ENCODE data around the gene SLC1A5.
"Not testable (repeated sequence)": the region's sequence is repeated elsewhere in the genome, so short reads cannot be mapped to it uniquely, and the experiment has no call there.

SLC1A5 gene

GRCh38 chr19:46821512-46822409, 33.4 kb upstream of the SLC1A5 start:
- Histone ChIP-seq H3K4me1 (ENCODE audit: control insufficient read depth, insufficient read depth, low read length) (no peaks in the 10 kb centered on the region), H3K27ac (ENCODE audit: low read length) (no peak overlapping the region)

GRCh38 chr19:46818812-46819211, 30.4 kb upstream of the SLC1A5 start:
- H3K9ac ChIP-seq (ENCODE audit: low read length in 2 of 2), result no peak overlapping the region
- no peaks in the 10 kb centered on the region for H3K4me1 ChIP-seq (ENCODE audit: control insufficient read depth, insufficient read depth, low read length)
- H3K27ac ChIP-seq (ENCODE audit: low read length), result no peak overlapping the region
- no peak overlapping the region for H3K4me3 ChIP-seq (ENCODE audit: low read length in 2 of 2)
- H3K9me3 ChIP-seq (ENCODE audit: control insufficient read depth in 2 of 2, low read length in 2 of 2), result no peaks in the 10 kb centered on the region
- H3K27me3 ChIP-seq (ENCODE audit: control insufficient read depth in 1 of 2, insufficient read depth in 2 of 2, low read length in 2 of 2), result no peaks in the 10 kb centered on the region
- H3K36me3 ChIP-seq (ENCODE audit: control insufficient read depth in 2 of 2, insufficient read depth in 2 of 2, low read length in 2 of 2), result no peaks in the 10 kb centered on the region

More at GRCh38 chr19:46821512-46822409, 33.4 kb upstream of the SLC1A5 start:
- Histone ChIP-seq H3K9me3 (ENCODE audit: control insufficient read depth in 2 of 2, low read length in 2 of 2) (no peaks in the 10 kb centered on the region), H3K36me3 (ENCODE audit: control insufficient read depth in 2 of 2, insufficient read depth in 2 of 2, low read length in 2 of 2) (no peaks in the 10 kb centered on the region), H3K4me3 (ENCODE audit: low read length in 2 of 2) (no peak overlapping the region), H3K27me3 (ENCODE audit: control insufficient read depth in 1 of 2, insufficient read depth in 2 of 2, low read length in 2 of 2) (no peaks in the 10 kb centered on the region), H3K9ac (ENCODE audit: low read length in 2 of 2) (no peak overlapping the region)

GRCh38 chr19:46815833-46816627, 27.6 kb upstream of the SLC1A5 start:
- Histone ChIP-seq H3K27me3 (ENCODE audit: control insufficient read depth in 1 of 2, insufficient read depth in 2 of 2, low read length in 2 of 2) (no peaks in the 10 kb centered on the region), H3K4me1 (ENCODE audit: control insufficient read depth, insufficient read depth, low read length) (no peaks in the 10 kb centered on the region), H3K9me3 (ENCODE audit: control insufficient read depth in 2 of 2, low read length in 2 of 2) (no peaks in the 10 kb centered on the region), H3K27ac (ENCODE audit: low read length) (no peak overlapping the region), H3K9ac (ENCODE audit: low read length in 2 of 2) (no peak overlapping the region), H3K36me3 (ENCODE audit: control insufficient read depth in 2 of 2, insufficient read depth in 2 of 2, low read length in 2 of 2) (no peaks in the 10 kb centered on the region), H3K4me3 (ENCODE audit: low read length in 2 of 2) (no peak overlapping the region)

GRCh38 chr19:46813839-46814358, 25.5 kb upstream of the SLC1A5 start:
- Histone ChIP-seq H3K36me3 (ENCODE audit: control insufficient read depth in 2 of 2, insufficient read depth in 2 of 2, low read length in 2 of 2) (no peaks in the 10 kb centered on the region), H3K27me3 (ENCODE audit: control insufficient read depth in 1 of 2, insufficient read depth in 2 of 2, low read length in 2 of 2) (no peaks in the 10 kb centered on the region), H3K27ac (ENCODE audit: low read length) (no peak overlapping the region), H3K9me3 (ENCODE audit: control insufficient read depth in 2 of 2, low read length in 2 of 2) (no peaks in the 10 kb centered on the region), H3K4me1 (ENCODE audit: control insufficient read depth, insufficient read depth, low read length) (no peaks in the 10 kb centered on the region), H3K9ac (ENCODE audit: low read length in 2 of 2) (no peak overlapping the region), H3K4me3 (ENCODE audit: low read length in 2 of 2) (no peak overlapping the region)

GRCh38 chr19:46812977-46813838, 24.8 kb upstream of the SLC1A5 start:
- Histone ChIP-seq H3K9me3 (ENCODE audit: control insufficient read depth in 2 of 2, low read length in 2 of 2) (no peaks in the 10 kb centered on the region), H3K36me3 (ENCODE audit: control insufficient read depth in 2 of 2, insufficient read depth in 2 of 2, low read length in 2 of 2) (no peaks in the 10 kb centered on the region), H3K4me3 (ENCODE audit: low read length in 2 of 2) (no peak overlapping the region), H3K27ac (ENCODE audit: low read length) (no peak overlapping the region), H3K27me3 (ENCODE audit: control insufficient read depth in 1 of 2, insufficient read depth in 2 of 2, low read length in 2 of 2) (no peaks in the 10 kb centered on the region), H3K4me1 (ENCODE audit: control insufficient read depth, insufficient read depth, low read length) (no peaks in the 10 kb centered on the region), H3K9ac (ENCODE audit: low read length in 2 of 2) (no peak overlapping the region)

- Histone ChIP-seq H3K4me3 (ENCODE audit: low read length in 2 of 2) (no peak overlapping the region), H3K36me3 (ENCODE audit: control insufficient read depth in 2 of 2, insufficient read depth in 2 of 2, low read length in 2 of 2) (no peaks in the 10 kb centered on the region)
Measured at GRCh38 chr19:46809534-46810272, 21.3 kb upstream of the SLC1A5 start.

GRCh38 chr19:46806656-46807055, 18.3 kb upstream of the SLC1A5 start:
- no peak overlapping the region for H3K4me3 ChIP-seq (ENCODE audit: low read length in 2 of 2)
- H3K27me3 ChIP-seq (ENCODE audit: control insufficient read depth in 1 of 2, insufficient read depth in 2 of 2, low read length in 2 of 2), result no peaks in the 10 kb centered on the region
- H3K27ac ChIP-seq (ENCODE audit: low read length), result no peak overlapping the region
- H3K9me3 ChIP-seq (ENCODE audit: control insufficient read depth in 2 of 2, low read length in 2 of 2), result no peaks in the 10 kb centered on the region
- H3K36me3 ChIP-seq (ENCODE audit: control insufficient read depth in 2 of 2, insufficient read depth in 2 of 2, low read length in 2 of 2), result no peaks in the 10 kb centered on the region
- H3K4me1 ChIP-seq (ENCODE audit: control insufficient read depth, insufficient read depth, low read length), result no peaks in the 10 kb centered on the region
- no peak overlapping the region for H3K9ac ChIP-seq (ENCODE audit: low read length in 2 of 2)

More at GRCh38 chr19:46809534-46810272, 21.3 kb upstream of the SLC1A5 start:
- Histone ChIP-seq H3K4me1 (ENCODE audit: control insufficient read depth, insufficient read depth, low read length) (no peaks in the 10 kb centered on the region), H3K27me3 (ENCODE audit: control insufficient read depth in 1 of 2, insufficient read depth in 2 of 2, low read length in 2 of 2) (no peaks in the 10 kb centered on the region), H3K9ac (ENCODE audit: low read length in 2 of 2) (no peak overlapping the region), H3K27ac (ENCODE audit: low read length) (no peak overlapping the region), H3K9me3 (ENCODE audit: control insufficient read depth in 2 of 2, low read length in 2 of 2) (no peaks in the 10 kb centered on the region)

GRCh38 chr19:46804432-46804831, 16.0 kb upstream of the SLC1A5 start:
- H3K36me3 ChIP-seq (ENCODE audit: control insufficient read depth in 2 of 2, insufficient read depth in 2 of 2, low read length in 2 of 2); H3K4me1 ChIP-seq (ENCODE audit: control insufficient read depth, insufficient read depth, low read length); H3K27ac ChIP-seq (ENCODE audit: low read length); H3K4me3 ChIP-seq (ENCODE audit: low read length in 2 of 2); H3K9me3 ChIP-seq (ENCODE audit: control insufficient read depth in 2 of 2, low read length in 2 of 2); H3K27me3 ChIP-seq (ENCODE audit: control insufficient read depth in 1 of 2, insufficient read depth in 2 of 2, low read length in 2 of 2); H3K9ac ChIP-seq (ENCODE audit: low read length in 2 of 2): not testable (repeated sequence)

- Histone ChIP-seq H3K4me3 (ENCODE audit: low read length in 2 of 2) (no peak overlapping the region), H3K36me3 (ENCODE audit: control insufficient read depth in 2 of 2, insufficient read depth in 2 of 2, low read length in 2 of 2) (no peaks in the 10 kb centered on the region), H3K4me1 (ENCODE audit: control insufficient read depth, insufficient read depth, low read length) (no peaks in the 10 kb centered on the region), H3K9me3 (ENCODE audit: control insufficient read depth in 2 of 2, low read length in 2 of 2) (no peaks in the 10 kb centered on the region), H3K27ac (ENCODE audit: low read length) (no peak overlapping the region), H3K9ac (ENCODE audit: low read length in 2 of 2) (no peak overlapping the region), H3K27me3 (ENCODE audit: control insufficient read depth in 1 of 2, insufficient read depth in 2 of 2, low read length in 2 of 2) (no peaks in the 10 kb centered on the region)
Measured at GRCh38 chr19:46803555-46803954, 15.2 kb upstream of the SLC1A5 start.

GRCh38 chr19:46802152-46802551, 13.8 kb upstream of the SLC1A5 start:
- Histone ChIP-seq H3K9me3 (ENCODE audit: control insufficient read depth in 2 of 2, low read length in 2 of 2) (no peaks in the 10 kb centered on the region), H3K27me3 (ENCODE audit: control insufficient read depth in 1 of 2, insufficient read depth in 2 of 2, low read length in 2 of 2) (no peaks in the 10 kb centered on the region), H3K36me3 (ENCODE audit: control insufficient read depth in 2 of 2, insufficient read depth in 2 of 2, low read length in 2 of 2) (no peaks in the 10 kb centered on the region), H3K4me1 (ENCODE audit: control insufficient read depth, insufficient read depth, low read length) (no peaks in the 10 kb centered on the region), H3K9ac (ENCODE audit: low read length in 2 of 2) (no peak overlapping the region), H3K27ac (ENCODE audit: low read length) (no peak overlapping the region), H3K4me3 (ENCODE audit: low read length in 2 of 2) (no peak overlapping the region)
